Measurements from ENCODE around the gene WSCD2.

WSCD2 gene

GRCh38 chr12:108298761-108299275, 169.7 kb downstream of the WSCD2 start:
- Histone ChIP-seq H3K27me3 (ENCODE audit: insufficient read depth, poor library complexity, severe bottlenecking) (no peaks in the 10 kb centered on the region), H3K4me3 (replicated peaks; ENCODE audit: insufficient read depth, low read length) (no peak overlapping the region), H3K27ac (replicated peaks) (no peak overlapping the region)
- no peak for TF ChIP-seq GABPA (IDR thresholded peaks at IDR 0.05; ENCODE audit: low read depth)
- TF ChIP-seq CTCF (IDR thresholded peaks at IDR 0.05; ENCODE audit: insufficient read depth, low read length), result no peak
- no peak for TF ChIP-seq SPI1 (IDR thresholded peaks at IDR 0.05; ENCODE audit: borderline replicate concordance, low read depth)
- no peak for TF ChIP-seq POLR2AphosphoS5 (IDR thresholded peaks at IDR 0.05; ENCODE audit: low read depth)
- TF ChIP-seq, protein P1, sequence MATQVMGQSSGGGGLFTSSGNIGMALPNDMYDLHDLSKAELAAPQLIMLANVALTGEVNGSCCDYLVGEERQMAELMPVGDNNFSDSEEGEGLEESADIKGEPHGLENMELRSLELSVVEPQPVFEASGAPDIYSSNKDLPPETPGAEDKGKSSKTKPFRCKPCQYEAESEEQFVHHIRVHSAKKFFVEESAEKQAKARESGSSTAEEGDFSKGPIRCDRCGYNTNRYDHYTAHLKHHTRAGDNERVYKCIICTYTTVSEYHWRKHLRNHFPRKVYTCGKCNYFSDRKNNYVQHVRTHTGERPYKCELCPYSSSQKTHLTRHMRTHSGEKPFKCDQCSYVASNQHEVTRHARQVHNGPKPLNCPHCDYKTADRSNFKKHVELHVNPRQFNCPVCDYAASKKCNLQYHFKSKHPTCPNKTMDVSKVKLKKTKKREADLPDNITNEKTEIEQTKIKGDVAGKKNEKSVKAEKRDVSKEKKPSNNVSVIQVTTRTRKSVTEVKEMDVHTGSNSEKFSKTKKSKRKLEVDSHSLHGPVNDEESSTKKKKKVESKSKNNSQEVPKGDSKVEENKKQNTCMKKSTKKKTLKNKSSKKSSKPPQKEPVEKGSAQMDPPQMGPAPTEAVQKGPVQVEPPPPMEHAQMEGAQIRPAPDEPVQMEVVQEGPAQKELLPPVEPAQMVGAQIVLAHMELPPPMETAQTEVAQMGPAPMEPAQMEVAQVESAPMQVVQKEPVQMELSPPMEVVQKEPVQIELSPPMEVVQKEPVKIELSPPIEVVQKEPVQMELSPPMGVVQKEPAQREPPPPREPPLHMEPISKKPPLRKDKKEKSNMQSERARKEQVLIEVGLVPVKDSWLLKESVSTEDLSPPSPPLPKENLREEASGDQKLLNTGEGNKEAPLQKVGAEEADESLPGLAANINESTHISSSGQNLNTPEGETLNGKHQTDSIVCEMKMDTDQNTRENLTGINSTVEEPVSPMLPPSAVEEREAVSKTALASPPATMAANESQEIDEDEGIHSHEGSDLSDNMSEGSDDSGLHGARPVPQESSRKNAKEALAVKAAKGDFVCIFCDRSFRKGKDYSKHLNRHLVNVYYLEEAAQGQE (IDR thresholded peaks at IDR 0.05; ENCODE audit: insufficient replicate concordance, low read depth), result no peak
- no peak for DNase-seq (ENCODE audit: low read depth in 1 of 2, low spot score in 1 of 2)

GRCh38 chr12:108299516-108299915, 170.4 kb downstream of the WSCD2 start:
- Histone ChIP-seq H3K27me3 (ENCODE audit: insufficient read depth, poor library complexity, severe bottlenecking) (no peaks in the 10 kb centered on the region), H3K27ac (replicated peaks) (no peak overlapping the region), H3K4me3 (replicated peaks; ENCODE audit: insufficient read depth, low read length) (no peak overlapping the region)
- TF ChIP-seq POLR2AphosphoS5 (IDR thresholded peaks at IDR 0.05; ENCODE audit: low read depth) (no peak), CTCF (IDR thresholded peaks at IDR 0.05; ENCODE audit: insufficient read depth, low read length) (no peak), SPI1 (IDR thresholded peaks at IDR 0.05; ENCODE audit: borderline replicate concordance, low read depth) (no peak), GABPA (IDR thresholded peaks at IDR 0.05; ENCODE audit: low read depth) (no peak)
- TF ChIP-seq, protein P1 (IDR thresholded peaks at IDR 0.05; ENCODE audit: insufficient replicate concordance, low read depth), result no peak
- DNase-seq (ENCODE audit: low read depth in 1 of 2, low spot score in 1 of 2), result no peak

All from HL-60 (cell line).